ENCODE measurements around the gene PAGE2.
"Not testable (repeated sequence)": the region's sequence is repeated elsewhere in the genome, so short reads cannot be mapped to it uniquely, and the experiment has no call there.

Gene PAGE2

GRCh38 chrX:55123900-55124299 lies 35.1 kb downstream of the PAGE2 start:
- H3K4me3 ChIP-seq (ENCODE audit: low read length), result no peak overlapping the region
- no peak for TF ChIP-seq CTCF (IDR thresholded peaks at IDR 0.05; ENCODE audit: insufficient read depth, low read depth, low read length, missing control alignments)
- no peak for DNase-seq (ENCODE audit: low read depth)

GRCh38 chrX:55127692-55128091 lies 38.9 kb downstream of the PAGE2 start:
- peak; percentile 51 for DNase-seq (ENCODE audit: low read depth)
- H3K4me3 ChIP-seq (ENCODE audit: low read length), result no peak overlapping the region
- TF ChIP-seq CTCF (IDR thresholded peaks at IDR 0.05; ENCODE audit: insufficient read depth, low read depth, low read length, missing control alignments), result no peak

- no peak overlapping the region for H3K4me3 ChIP-seq (ENCODE audit: low read length)
- DNase-seq (ENCODE audit: low read depth), result peak; percentile 55
- no peak for TF ChIP-seq CTCF (IDR thresholded peaks at IDR 0.05; ENCODE audit: insufficient read depth, low read depth, low read length, missing control alignments)
Measured at GRCh38 chrX:55129361-55129760, 40.5 kb downstream of the PAGE2 start.

- no peak for TF ChIP-seq CTCF (IDR thresholded peaks at IDR 0.05; ENCODE audit: insufficient read depth, low read depth, low read length, missing control alignments)
- no peak for DNase-seq (ENCODE audit: low read depth)
Measured at GRCh38 chrX:55130481-55130880, 41.7 kb downstream of the PAGE2 start.

GRCh38 chrX:55132416-55132815 lies 43.6 kb downstream of the PAGE2 start:
- TF ChIP-seq CTCF (IDR thresholded peaks at IDR 0.05; ENCODE audit: insufficient read depth, low read depth, low read length, missing control alignments), result no peak
- no peak for DNase-seq (ENCODE audit: low read depth)
- H3K4me3 ChIP-seq (ENCODE audit: low read length), result no peak overlapping the region

More at GRCh38 chrX:55130481-55130880, 41.7 kb downstream of the PAGE2 start:
- H3K4me3 ChIP-seq (ENCODE audit: low read length), result no peak overlapping the region

- TF ChIP-seq CTCF (IDR thresholded peaks at IDR 0.05; ENCODE audit: insufficient read depth, low read depth, low read length, missing control alignments), result peak; percentile 74
- DNase-seq (ENCODE audit: low read depth), result peak; percentile 49
- no peak overlapping the region for H3K4me3 ChIP-seq (ENCODE audit: low read length)
Measured at GRCh38 chrX:55135171-55135570, 46.4 kb downstream of the PAGE2 start.

GRCh38 chrX:55140800-55141199 lies 52.0 kb downstream of the PAGE2 start:
- H3K4me3 ChIP-seq (ENCODE audit: low read length); DNase-seq (ENCODE audit: low read depth): not testable (repeated sequence)

Measured in epithelial cell of esophagus (primary cell).